Activated T-cell treated with anti-CD3 and anti-CD28 coated beads, Interleukin-2, amount 50 U/mL, for 24 hours (primary cell): ENCODE measurements around the gene IFNL3.
"Not testable (repeated sequence)": the region's sequence is repeated elsewhere in the genome, so short reads cannot be mapped to it uniquely, and the experiment has no call there.

Experiments
- DNase-seq: peaks from one replicate; pipeline ENCODE4 v3.0.0-alpha.2; 2020
- H3K27ac Mint-ChIP-seq: 2 replicates; pipeline ENCODE4 v1.8.0; 2020; ENCODE audit warnings: mild to moderate bottlenecking, mixed read lengths
- H3K27me3 Mint-ChIP-seq: 2 replicates; pipeline ENCODE4 v1.8.0; 2020; ENCODE audit warnings: mixed read lengths
- H3K36me3 Mint-ChIP-seq: 2 replicates; pipeline ENCODE4 v1.8.0; 2020; ENCODE audit warnings: low read depth, mixed read lengths
- H3K4me1 Mint-ChIP-seq: 2 replicates; pipeline ENCODE4 v1.8.0; 2020; ENCODE audit warnings: low read depth, mixed read lengths
- H3K4me3 Mint-ChIP-seq: 2 replicates; pipeline ENCODE4 v1.8.0; 2020; ENCODE audit warnings: mild to moderate bottlenecking, moderate library complexity, mixed read lengths
- H3K9me3 Mint-ChIP-seq: 2 replicates; pipeline ENCODE4 v1.8.0; 2020; ENCODE audit warnings: mixed read lengths

IFNL3 gene

GRCh38 chr19:39215323-39215722, 29.5 kb downstream of the IFNL3 start:
- H3K27me3 Mint-ChIP-seq, result peaks cover 18% of the 10 kb centered on the region
- not testable (repeated sequence) for DNase-seq, H3K4me1 Mint-ChIP-seq, H3K4me3 Mint-ChIP-seq, H3K36me3 Mint-ChIP-seq, H3K9me3 Mint-ChIP-seq, H3K27ac Mint-ChIP-seq

GRCh38 chr19:39212375-39212742, 32.4 kb downstream of the IFNL3 start:
- no peaks in the 10 kb centered on the region for H3K4me1 Mint-ChIP-seq

DNA sequence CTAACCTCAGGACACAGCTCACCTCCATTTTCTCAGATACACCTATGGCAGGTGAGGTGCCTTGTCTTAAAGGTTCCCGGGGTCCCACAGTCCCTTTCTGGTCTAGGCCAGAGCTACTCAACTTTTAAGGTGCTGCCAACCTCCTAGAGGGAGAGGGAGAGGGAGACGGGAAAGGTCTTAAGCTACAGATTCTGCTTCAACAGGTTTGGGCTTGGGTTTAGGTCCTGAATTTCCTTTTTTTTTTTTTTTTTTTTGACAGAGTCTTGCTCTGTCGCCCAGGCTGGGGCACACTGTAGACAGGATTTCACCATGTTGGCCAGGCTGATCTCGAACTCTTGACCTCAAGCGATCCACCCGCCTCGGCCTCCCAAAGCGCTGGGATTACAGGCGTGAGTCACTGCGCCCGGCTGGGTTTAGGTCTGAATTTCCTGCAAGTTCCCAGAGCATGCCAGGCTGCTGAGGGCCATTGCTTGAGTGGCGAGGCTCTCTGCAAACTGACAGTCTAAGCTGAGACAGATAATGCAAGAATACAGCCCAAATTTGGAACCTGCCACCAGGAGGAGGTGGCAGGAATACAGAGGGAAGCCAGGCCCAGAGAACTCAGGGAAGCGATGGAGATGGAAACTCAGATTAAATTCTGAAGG, 33.0 kb downstream of the IFNL3 start:
- no peaks in the 10 kb centered on the region for H3K9me3 Mint-ChIP-seq
- no peak for DNase-seq
- peaks cover 7% of the 10 kb centered on the region for H3K27me3 Mint-ChIP-seq
- H3K36me3 Mint-ChIP-seq, result no peaks in the 10 kb centered on the region
- no peak overlapping the region for H3K27ac Mint-ChIP-seq
- H3K4me3 Mint-ChIP-seq, result no peak overlapping the region
- H3K4me1 Mint-ChIP-seq, result no peaks in the 10 kb centered on the region

More at GRCh38 chr19:39212375-39212742, 32.4 kb downstream of the IFNL3 start:
- Mint-ChIP-seq H3K36me3 (no peaks in the 10 kb centered on the region), H3K4me3 (no peak overlapping the region), H3K27ac (no peak overlapping the region), H3K27me3 (peaks cover 12% of the 10 kb centered on the region), H3K9me3 (no peaks in the 10 kb centered on the region)
- peak; percentile 77 for DNase-seq

GRCh38 chr19:39209196-39209595, 35.6 kb downstream of the IFNL3 start:
- Mint-ChIP-seq H3K36me3 (no peaks in the 10 kb centered on the region), H3K4me1 (no peaks in the 10 kb centered on the region), H3K27me3 (peaks cover 5% of the 10 kb centered on the region), H3K27ac (no peak overlapping the region), H3K9me3 (no peaks in the 10 kb centered on the region), H3K4me3 (no peak overlapping the region)
- no peak for DNase-seq

GRCh38 chr19:39208175-39208795, 36.5 kb downstream of the IFNL3 start:
- no peak for DNase-seq
- no peaks in the 10 kb centered on the region for H3K36me3 Mint-ChIP-seq
- no peaks in the 10 kb centered on the region for H3K9me3 Mint-ChIP-seq
- H3K4me1 Mint-ChIP-seq, result peaks cover under 1% of the 10 kb centered on the region
- H3K27ac Mint-ChIP-seq, result no peak overlapping the region
- peaks cover 13% of the 10 kb centered on the region for H3K27me3 Mint-ChIP-seq
- H3K4me3 Mint-ChIP-seq, result no peak overlapping the region

DNA sequence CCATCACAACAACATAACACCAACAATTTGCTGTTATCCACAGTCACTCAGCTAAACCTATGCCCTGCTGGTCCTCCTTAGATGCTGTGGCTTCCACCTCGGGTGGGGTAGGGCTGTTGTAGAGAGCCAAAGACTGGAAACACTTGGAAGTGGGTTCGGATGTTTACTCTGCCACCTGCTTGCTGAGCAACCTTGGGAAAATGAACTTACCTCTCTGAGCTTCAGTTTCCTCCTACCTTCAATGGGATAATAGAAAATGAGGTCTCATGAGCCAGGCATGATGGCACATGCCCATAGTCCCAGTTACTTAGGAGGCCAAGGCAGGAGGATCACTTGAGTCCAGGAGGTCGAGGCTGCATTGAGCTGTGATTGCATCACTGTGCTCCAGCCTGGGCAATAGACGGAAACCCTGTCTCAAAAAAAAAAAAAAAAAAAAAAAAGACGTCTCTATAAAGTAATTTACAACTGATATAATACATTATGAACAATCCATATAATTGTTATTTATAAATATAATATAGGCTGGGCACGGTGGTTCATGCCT, 37.4 kb downstream of the IFNL3 start:
- Mint-ChIP-seq H3K9me3 (no peaks in the 10 kb centered on the region), H3K27me3 (peaks cover 23% of the 10 kb centered on the region), H3K4me3 (no peak overlapping the region), H3K4me1 (peaks cover 1% of the 10 kb centered on the region), H3K36me3 (no peaks in the 10 kb centered on the region), H3K27ac (no peak overlapping the region)
- DNase-seq, result no peak

- Mint-ChIP-seq H3K27ac (no peak overlapping the region), H3K4me3 (no peak overlapping the region), H3K9me3 (no peaks in the 10 kb centered on the region), H3K4me1 (peaks cover 1% of the 10 kb centered on the region), H3K27me3 (peaks cover 34% of the 10 kb centered on the region), H3K36me3 (no peaks in the 10 kb centered on the region)
- DNase-seq, result no peak
Measured at GRCh38 chr19:39206122-39206521, 38.7 kb downstream of the IFNL3 start.

DNA sequence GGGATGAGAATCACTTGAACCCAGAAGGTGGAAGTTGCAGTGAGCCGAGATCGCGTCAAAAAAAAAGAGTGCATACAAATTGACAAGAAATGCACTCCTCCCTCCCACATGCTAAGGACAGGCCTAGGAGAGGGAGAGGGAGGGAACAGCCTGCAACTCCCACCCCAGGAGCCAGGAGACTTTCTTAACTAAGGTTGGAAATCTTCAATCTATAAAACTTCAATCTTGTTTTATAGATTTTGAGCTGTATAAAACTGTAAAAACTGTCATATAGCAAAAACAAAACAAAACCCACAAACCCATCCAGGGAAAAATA, 39.4 kb downstream of the IFNL3 start:
- Mint-ChIP-seq H3K27ac (no peak overlapping the region), H3K4me3 (no peak overlapping the region), H3K36me3 (no peaks in the 10 kb centered on the region), H3K4me1 (peaks cover 1% of the 10 kb centered on the region), H3K27me3 (peaks cover 41% of the 10 kb centered on the region), H3K9me3 (no peaks in the 10 kb centered on the region)
- no peak for DNase-seq

DNA sequence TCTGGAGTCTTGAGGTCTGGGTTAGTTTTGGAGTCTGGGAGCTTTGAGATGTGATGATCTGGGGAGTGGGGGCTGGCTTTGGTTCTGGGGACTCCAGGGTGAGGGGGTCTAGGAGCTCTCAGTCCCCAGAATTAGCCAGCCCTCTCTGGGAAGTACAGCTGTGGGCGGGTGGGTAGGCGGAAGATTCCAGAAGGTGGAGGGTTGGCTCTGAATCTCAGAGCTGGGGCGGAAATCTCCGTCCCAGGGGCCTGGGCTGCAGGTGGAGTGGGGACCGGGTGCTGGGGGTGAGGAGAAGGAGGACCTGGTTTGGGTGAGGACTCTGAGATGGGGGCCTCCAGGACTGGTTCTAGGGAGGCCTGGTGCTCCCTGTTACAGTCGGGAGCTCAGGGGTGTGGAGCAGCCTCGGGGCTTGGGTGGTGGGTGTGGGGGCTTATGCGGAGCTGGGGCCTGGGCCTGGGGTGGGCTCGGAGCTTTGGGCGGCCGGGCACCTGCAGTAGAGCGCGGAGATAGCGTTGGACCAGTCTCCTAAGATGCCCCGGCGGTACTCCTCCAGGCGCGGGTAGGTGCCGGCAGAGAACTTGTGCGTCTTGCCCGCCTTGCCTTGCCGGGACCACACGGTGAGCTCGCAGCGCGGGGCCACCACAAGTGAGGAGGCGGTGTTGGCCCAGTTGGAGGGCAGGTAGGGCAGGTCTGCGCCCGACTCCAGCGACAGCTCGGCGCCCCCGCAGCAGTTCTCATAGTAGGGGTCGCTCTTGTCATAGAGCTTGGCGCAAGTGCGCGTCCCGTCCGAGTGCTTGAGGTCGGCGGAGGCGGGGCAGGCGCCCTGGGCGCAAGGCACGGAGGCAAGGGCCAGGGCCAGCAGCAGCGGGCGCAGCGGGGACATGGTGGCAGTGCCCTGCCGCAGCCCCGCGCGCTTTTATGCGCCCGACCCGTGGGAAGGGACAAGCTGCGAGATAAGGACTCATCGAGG, 41.1 kb downstream of the IFNL3 start, which contains the start of gene SYCN:
Gene SYCN (minus strand): TSS at position 892 of the 970 bp plus-strand sequence. CDS start 9 bp downstream, at position 883.
- H3K4me3 Mint-ChIP-seq, result no peak within 1 kb of the TSS
- H3K27ac Mint-ChIP-seq, result no peak within 1 kb of the TSS
- H3K27me3 Mint-ChIP-seq, result peaks cover 56% of the 10 kb centered on the region
- H3K36me3 Mint-ChIP-seq, result no peaks in the 10 kb centered on the region
- no peak for DNase-seq
- H3K4me1 Mint-ChIP-seq, result peaks cover 1% of the 10 kb centered on the region
- H3K9me3 Mint-ChIP-seq, result no peaks in the 10 kb centered on the region

GRCh38 chr19:39202998-39203355, 41.8 kb downstream of the IFNL3 start:
- Mint-ChIP-seq H3K36me3 (no peaks in the 10 kb centered on the region), H3K4me3 (no peak overlapping the region), H3K27ac (no peak overlapping the region), H3K27me3 (peaks cover 62% of the 10 kb centered on the region), H3K4me1 (peaks cover 1% of the 10 kb centered on the region), H3K9me3 (no peaks in the 10 kb centered on the region)
- no peak for DNase-seq

- Mint-ChIP-seq H3K36me3 (no peaks in the 10 kb centered on the region), H3K27ac (no peak overlapping the region), H3K27me3 (peaks cover 82% of the 10 kb centered on the region), H3K4me1 (peaks cover 14% of the 10 kb centered on the region), H3K4me3 (no peak overlapping the region), H3K9me3 (no peaks in the 10 kb centered on the region)
- DNase-seq, result no peak
Measured at GRCh38 chr19:39200803-39201115, 44.0 kb downstream of the IFNL3 start.

DNA sequence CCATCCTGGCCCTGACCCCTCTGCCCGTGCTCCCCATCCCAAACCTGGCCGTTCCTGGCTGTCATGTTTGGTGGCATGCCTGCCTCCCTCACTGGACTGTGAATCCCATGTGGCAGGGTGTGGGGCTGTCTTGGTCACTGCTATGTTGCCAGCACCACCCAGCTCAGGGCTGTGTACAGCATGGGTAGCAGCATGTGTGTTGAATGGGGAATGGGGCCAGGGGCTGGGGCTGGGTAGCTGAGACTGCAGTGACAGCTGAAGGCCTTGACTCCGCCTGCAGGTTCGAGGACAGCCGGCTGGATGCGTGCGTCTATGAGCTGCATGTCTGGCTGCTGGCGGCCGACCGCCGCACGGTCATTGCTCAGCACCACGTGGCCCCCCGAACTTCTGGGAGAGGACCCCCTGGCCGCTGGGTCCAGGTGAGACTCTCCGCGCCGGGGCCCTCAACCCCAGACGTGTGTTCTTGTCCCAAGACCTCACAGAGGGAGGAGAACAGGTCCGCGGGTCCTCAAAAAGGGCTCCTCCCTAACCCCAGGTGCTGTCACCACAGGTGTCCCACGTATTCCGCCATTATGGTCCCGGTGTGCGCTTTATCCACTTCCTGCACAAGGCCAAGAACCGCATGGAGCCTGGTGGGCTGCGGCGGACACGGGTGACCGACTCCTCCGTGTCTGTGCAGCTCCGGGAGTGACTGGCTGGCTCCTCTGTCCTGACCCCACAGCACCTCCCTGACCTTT, 44.6 kb downstream of the IFNL3 start:
- Mint-ChIP-seq H3K9me3 (no peaks in the 10 kb centered on the region), H3K4me1 (peaks cover 19% of the 10 kb centered on the region), H3K36me3 (no peaks in the 10 kb centered on the region), H3K27me3 (peaks cover 87% of the 10 kb centered on the region), H3K4me3 (no peak overlapping the region), H3K27ac (no peak overlapping the region)
- DNase-seq, result no peak

DNA sequence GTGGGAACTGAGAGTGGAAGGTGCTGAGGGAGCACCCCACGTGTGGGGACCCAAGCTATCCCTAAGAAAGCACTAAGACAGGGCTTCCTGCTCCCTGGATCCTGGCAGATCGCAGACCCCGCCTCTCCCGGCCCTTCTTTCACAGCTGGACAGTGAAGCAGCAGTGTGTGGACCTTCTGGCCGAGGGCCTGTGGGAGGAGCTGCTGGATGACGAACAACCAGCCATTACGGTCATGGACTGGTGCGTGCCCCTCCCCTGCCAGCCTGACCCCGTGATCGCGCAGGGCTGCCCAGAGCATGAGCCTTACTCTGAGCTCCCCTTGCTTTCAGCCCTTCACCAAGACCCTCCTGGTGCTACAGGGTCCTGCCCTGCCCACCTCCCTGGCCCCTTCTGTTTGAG, 45.8 kb downstream of the IFNL3 start:
- Mint-ChIP-seq H3K36me3 (no peaks in the 10 kb centered on the region), H3K27me3 (peaks cover 89% of the 10 kb centered on the region), H3K4me3 (no peak overlapping the region), H3K4me1 (peaks cover 20% of the 10 kb centered on the region), H3K27ac (no peak overlapping the region), H3K9me3 (no peaks in the 10 kb centered on the region)
- no peak for DNase-seq

DNA sequence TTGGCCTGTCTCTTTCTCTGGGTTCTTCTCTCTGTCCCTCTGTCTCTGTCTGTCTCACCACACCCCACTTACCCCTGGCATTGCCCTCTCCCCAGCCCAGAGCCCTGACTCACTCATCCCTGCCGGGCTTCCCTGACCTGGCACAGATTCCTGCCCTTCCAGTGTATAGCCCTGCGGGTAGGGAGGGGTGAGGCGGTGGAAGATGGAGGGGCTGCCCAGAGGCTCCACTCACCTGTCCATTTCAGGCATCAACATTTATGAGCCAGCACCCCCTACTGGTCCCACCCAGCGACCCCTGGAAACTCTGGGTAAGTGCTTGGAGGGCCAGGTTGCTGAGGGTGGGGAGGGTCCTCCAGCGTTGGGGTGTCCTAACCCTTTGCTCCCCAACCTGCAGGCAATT, 47.0 kb downstream of the IFNL3 start:
- Mint-ChIP-seq H3K4me1 (peaks cover 19% of the 10 kb centered on the region), H3K9me3 (no peaks in the 10 kb centered on the region), H3K27ac (no peak overlapping the region), H3K4me3 (no peak overlapping the region), H3K36me3 (no peaks in the 10 kb centered on the region), H3K27me3 (peaks cover 83% of the 10 kb centered on the region)
- no peak for DNase-seq
